Pons (tissue), 1 donor: ENCODE results near the gene ADH4.
"Not testable (repeated sequence)": the region's sequence is repeated elsewhere in the genome, so short reads cannot be mapped to it uniquely, and the experiment has no call there.

Experiments used
- DNase-seq: peaks from one replicate; pipeline ENCODE4 v3.0.0-alpha.2; 2016; ENCODE audit warnings: low spot score

ADH4 gene

GRCh38 chr4:99144070-99144469 is at the start of gene ADH4:
Gene ADH4, minus strand, starts transcription at chr4:99144297. Its CDS starts 75 bp downstream, at chr4:99144222.
- DNase-seq = no peak

GRCh38 chr4:99190336-99190735 is 46.2 kb upstream of the ADH4 start:
- DNase-seq = no peak

- not testable (repeated sequence) for DNase-seq
Observed at GRCh38 chr4:99189900-99190299, 45.8 kb upstream of the ADH4 start.

GRCh38 chr4:99186029-99186428 is 41.9 kb upstream of the ADH4 start:
- DNase-seq = no peak

- DNase-seq = no peak
Observed at GRCh38 chr4:99185581-99185980, 41.5 kb upstream of the ADH4 start.

- DNase-seq = peak; percentile 9
Observed at GRCh38 chr4:99180382-99181070, 36.4 kb upstream of the ADH4 start.

- DNase-seq = no peak
Observed at GRCh38 chr4:99179626-99180025, 35.5 kb upstream of the ADH4 start.

- no peak for DNase-seq
Observed at GRCh38 chr4:99179178-99179577, 35.1 kb upstream of the ADH4 start.

- DNase-seq = no peak
Observed at GRCh38 chr4:99166544-99166943, 22.4 kb upstream of the ADH4 start.

- no peak for DNase-seq
Observed at GRCh38 chr4:99165978-99166377, 21.9 kb upstream of the ADH4 start.

GRCh38 chr4:99161373-99162099 is 17.4 kb upstream of the ADH4 start:
- no peak for DNase-seq

GRCh38 chr4:99159699-99160098 is 15.6 kb upstream of the ADH4 start:
- no peak for DNase-seq

- no peak for DNase-seq
Observed at GRCh38 chr4:99157478-99157935, 13.4 kb upstream of the ADH4 start.

GRCh38 chr4:99156992-99157391 is 12.9 kb upstream of the ADH4 start:
- no peak for DNase-seq

GRCh38 chr4:99154658-99155342 is 10.7 kb upstream of the ADH4 start:
- DNase-seq = no peak

- no peak for DNase-seq
Observed at GRCh38 chr4:99151995-99152394, 7.9 kb upstream of the ADH4 start.

GRCh38 chr4:99151452-99151851 is 7.4 kb upstream of the ADH4 start:
- DNase-seq = no peak

- DNase-seq = no peak
Observed at GRCh38 chr4:99149426-99150019, 5.4 kb upstream of the ADH4 start.

GRCh38 chr4:99148550-99148949 is 4.5 kb upstream of the ADH4 start:
- DNase-seq = no peak

- DNase-seq = no peak
Observed at GRCh38 chr4:99144587-99144986, 490 bp upstream of the ADH4 start.

GRCh38 chr4:99136329-99136728 is 7.8 kb downstream of the ADH4 start:
- DNase-seq = no peak

- DNase-seq = no peak
Observed at GRCh38 chr4:99135541-99136162, 8.4 kb downstream of the ADH4 start.
